Fibroblast of skin of abdomen (primary cell): ENCODE measurements around the gene TBXA2R.
"Not testable (repeated sequence)": the region's sequence is repeated elsewhere in the genome, so short reads cannot be mapped to it uniquely, and the experiment has no call there.

Experiments
- DNase-seq: peaks from one replicate; pipeline ENCODE4 v3.0.0-alpha.2; 2013

The TBXA2R gene

GRCh38 chr19:3576696-3577443 is 29.8 kb downstream of the TBXA2R start:
- DNase-seq = peak; percentile 71

DNA sequence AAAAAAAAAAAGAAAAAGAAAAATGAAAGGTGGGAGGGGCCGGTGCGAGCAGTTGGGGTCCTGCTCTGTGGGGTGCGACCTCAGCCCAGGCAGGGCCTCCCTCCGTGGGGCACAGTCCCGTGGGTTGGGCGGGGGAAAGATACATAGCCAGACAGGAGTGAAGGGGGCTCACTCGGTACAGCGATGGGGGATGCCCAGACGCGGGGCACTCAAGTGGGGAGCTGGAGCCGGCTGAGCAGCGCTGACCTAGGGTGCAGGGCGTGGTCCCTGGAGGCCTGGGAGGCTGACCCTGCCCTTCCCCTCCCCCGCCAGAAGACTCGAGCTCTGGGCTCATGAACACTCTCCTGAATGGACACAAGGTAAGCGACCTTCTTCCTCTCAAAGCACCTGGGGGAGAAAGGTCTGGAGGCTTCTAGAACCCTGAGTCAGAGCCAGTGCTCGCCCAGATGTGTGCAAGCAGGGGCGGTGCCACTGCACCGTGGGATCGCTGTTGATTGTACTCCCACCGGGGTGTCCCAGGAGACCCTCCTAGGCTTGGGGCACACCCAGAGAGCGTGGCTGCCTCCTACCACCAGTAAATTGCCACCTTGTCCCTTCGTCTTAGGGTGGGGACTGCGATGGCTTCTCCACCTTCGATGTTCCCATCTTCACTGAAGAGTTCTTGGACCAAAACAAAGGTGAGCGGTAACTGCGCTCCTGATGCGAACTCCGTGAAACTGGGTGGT is 30.6 kb downstream of the TBXA2R start:
- no peak for DNase-seq

DNA sequence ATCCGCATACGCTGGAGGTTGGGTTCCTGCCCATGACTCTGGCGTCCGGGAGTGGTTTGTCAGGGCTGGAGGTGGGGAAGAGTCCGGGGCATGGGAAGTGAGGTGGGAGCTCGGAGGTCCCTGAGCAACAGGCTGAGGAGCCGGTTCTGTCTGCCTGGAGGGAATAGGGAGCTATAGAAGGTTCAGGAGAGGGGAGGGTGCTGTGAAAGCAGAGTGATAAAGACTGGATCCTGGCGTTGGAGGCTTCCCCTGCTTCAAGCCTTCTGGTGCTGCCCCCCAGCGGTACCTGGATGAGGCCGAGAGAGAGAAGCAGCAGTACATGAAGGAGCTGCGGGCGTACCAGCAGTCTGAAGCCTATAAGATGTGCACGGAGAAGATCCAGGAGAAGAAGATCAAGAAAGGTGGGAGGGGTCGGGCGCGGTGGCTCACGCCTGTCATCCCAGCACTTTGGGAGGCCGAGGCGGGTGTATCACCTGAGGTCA is 31.4 kb downstream of the TBXA2R start:
- no peak for DNase-seq

DNA sequence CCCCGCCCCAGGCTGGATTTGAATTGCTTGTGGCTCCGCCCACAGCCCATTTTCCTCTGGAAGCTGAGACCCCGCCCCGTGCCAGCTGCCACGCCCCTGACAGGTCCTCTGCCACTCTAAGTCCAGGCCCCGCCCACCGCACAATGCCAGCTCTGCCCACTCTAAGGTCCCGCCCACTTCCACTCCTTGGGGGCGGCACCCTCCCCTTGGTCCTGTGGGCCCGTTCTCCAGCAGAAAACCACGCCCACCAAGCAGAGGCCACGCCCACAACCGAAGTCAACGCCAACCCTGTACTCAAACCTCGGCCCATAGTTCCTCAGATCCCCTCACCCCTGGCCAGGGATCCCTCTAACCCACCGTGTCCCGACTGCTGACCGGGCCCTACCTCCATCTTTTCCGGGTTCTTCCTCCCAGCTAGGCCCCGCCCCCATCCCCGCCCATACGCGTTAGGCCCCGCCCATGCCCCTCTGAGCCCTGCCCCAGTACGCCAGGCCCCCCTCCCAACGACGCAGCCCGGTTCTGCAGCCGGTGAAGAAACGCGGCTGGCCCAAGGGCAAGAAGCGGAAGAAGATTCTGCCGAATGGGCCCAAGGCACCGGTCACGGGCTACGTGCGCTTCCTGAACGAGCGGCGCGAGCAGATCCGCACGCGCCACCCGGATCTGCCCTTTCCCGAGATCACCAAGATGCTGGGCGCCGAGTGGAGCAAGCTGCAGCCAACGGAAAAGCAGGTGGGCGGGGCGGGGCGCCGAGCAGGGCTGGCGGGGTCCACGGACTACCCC is 32.6 kb downstream of the TBXA2R start:
- DNase-seq = peak; percentile 89

DNA sequence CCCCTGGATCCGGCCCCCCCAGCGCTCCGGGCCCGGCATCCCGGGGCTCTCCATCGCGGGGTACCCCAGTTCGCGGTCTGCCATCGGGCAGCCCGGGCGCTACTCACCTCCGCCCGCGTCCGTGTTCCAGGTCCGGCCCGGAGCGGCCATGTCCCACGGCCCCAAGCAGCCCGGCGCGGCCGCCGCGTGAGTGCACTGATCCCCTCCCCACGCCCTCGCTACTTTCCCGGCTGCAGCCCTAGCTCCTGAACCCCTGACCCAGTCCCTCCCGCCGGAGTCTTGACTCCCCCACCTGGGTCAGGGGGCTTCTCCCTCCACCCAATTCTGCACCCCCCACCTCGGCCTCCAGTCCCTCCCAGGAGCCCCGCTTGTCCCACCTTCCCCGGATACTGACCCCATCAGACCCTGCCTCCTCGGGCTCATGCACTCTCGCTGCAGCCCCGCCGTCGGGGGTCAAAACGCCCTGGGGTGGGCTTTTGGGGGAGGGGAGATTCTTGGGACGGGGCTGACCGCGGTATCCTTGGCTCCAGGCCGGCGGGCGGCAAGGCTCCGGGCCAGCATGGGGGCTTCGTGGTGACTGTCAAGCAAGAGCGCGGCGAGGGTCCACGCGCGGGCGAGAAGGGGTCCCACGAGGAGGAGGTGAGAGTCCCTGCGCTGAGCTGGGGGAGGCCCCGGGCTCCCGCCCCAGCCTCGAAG is 33.4 kb downstream of the TBXA2R start:
- DNase-seq = no peak

- DNase-seq = no peak
Measured at GRCh38 chr19:3572855-3573161, 33.9 kb downstream of the TBXA2R start, which contains the start of gene HMG20B. Gene HMG20B (plus strand): TSS chr19:3572944. CDS start chr19:3573310, 366 bp downstream.

DNA sequence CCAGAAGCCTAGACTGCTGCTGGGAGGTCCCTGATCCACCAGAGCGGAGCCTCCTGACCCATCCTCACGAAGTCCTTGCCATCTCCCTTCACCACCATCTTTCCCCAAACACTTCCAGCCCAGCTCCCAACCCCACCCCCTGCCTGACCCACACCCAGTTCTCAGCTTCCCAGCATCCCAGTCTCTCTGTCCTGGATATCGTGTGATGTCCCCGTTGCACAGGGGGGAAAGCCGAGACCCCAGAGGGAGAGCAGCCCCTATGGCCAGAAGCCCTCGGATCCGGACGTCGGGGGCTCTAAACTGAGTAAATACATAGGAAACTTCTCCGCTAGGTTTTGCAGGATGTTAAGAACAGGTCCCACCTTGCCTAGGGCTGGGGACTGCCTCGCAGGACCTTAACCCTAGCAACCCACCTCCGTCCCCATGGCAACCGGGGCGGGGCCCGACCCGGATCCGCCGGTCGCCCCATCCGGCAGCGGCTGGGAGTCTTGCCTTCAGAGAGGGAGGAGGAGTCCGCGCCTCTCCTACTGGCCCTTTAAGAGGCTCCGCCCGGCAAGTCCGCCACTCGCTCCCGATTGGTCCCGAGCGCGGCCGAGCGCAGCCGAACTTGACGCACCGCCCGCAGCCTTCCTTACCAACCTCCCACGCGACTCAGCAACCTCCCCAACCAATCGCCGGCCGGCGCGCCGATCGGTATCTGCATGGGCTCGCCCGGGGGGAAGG is 34.4 kb downstream of the TBXA2R start:
- peak; percentile 100 for DNase-seq

- no peak for DNase-seq
Measured at GRCh38 chr19:3570606-3571011, 36.1 kb downstream of the TBXA2R start.

- not testable (repeated sequence) for DNase-seq
Measured at GRCh38 chr19:3570042-3570441, 36.6 kb downstream of the TBXA2R start.

GRCh38 chr19:3565139-3565538 is 41.5 kb downstream of the TBXA2R start:
- no peak for DNase-seq

DNA sequence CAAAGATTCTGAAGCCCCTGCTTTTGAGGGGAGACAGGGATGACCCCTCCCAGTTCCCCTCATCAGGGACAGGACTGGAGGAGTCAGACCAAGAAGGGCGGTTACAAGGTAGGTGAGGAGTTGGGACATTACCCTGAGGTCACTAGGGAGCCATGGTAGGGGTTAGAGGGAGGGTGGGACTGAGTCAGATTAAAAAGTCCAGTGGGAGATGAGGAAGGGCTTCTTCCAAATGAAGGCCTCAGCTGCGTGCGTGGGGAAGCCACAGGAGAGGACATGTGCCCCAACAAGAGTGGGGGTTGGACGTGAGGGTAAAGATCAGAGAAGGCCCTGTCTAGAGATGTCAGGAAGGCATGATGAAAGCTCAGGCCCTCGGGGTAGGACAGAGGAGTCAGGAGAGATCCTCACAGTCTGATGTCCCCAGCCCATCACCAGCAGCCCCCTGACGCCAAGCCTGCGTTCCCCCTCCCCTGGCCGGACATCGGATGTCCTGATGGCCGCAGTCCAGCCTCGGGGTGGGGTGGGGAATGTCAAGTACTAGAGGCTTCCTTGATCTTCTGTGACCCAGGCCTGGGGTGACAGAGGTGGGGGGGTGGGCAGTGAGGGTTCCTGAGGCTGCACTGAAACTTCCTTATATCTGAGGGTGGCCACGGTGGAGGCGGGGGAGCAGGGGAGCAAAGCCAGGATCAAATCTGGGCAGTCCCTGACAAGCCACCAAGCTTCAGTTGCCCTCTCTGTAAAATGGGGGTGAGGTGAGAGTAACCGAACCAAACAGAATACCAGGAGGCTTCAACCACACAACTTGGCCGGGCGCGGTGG is 42.8 kb downstream of the TBXA2R start:
- DNase-seq = no peak

GRCh38 chr19:3557461-3558248 is 49.0 kb downstream of the TBXA2R start, which contains the start of gene MFSD12:
Gene MFSD12 (minus strand): TSS chr19:3557586. CDS start chr19:3557403, 183 bp downstream.
- DNase-seq = peak; percentile 91

GRCh38 chr19:3556978-3557460 is 49.7 kb downstream of the TBXA2R start:
- no peak for DNase-seq

GRCh38 chr19:3556423-3556977 is 50.2 kb downstream of the TBXA2R start:
- no peak for DNase-seq

DNA sequence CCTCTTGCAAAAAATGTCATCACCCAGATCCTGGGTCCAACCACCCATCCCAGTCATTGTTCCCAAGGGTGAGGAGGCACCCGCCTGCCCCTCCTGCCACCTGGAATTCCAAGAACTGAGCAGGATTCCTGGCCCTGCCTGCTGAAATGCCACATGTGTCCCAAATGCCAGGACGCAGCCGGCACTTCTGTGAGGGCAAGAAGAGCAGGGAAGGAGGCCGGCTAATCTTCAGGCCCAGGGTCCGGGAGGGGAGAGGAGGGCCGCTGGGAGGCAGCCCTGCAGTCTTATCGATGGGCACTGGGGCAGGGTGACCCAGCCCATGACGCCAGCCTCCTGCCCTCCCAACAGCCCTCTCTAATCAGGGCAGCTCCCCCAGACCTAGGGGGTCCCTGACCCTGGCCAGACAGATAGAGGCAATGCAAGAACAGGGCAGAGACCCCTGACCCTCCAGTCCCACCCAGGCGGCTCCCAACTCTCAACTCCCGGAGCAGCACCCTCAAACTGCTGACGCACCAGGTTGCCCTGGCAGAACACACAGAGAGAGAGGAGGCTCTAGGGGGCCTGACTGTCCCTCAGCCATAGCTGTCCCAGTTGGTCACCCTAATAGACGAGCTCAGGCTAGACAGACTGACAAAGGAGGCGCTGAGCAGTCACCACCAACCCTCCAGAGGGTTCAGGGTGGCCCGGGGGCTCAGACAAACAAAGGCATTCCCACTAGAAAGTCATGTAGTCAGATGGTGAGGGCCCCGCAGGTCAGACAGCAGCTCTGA is 50.8 kb downstream of the TBXA2R start:
- DNase-seq = no peak

DNA sequence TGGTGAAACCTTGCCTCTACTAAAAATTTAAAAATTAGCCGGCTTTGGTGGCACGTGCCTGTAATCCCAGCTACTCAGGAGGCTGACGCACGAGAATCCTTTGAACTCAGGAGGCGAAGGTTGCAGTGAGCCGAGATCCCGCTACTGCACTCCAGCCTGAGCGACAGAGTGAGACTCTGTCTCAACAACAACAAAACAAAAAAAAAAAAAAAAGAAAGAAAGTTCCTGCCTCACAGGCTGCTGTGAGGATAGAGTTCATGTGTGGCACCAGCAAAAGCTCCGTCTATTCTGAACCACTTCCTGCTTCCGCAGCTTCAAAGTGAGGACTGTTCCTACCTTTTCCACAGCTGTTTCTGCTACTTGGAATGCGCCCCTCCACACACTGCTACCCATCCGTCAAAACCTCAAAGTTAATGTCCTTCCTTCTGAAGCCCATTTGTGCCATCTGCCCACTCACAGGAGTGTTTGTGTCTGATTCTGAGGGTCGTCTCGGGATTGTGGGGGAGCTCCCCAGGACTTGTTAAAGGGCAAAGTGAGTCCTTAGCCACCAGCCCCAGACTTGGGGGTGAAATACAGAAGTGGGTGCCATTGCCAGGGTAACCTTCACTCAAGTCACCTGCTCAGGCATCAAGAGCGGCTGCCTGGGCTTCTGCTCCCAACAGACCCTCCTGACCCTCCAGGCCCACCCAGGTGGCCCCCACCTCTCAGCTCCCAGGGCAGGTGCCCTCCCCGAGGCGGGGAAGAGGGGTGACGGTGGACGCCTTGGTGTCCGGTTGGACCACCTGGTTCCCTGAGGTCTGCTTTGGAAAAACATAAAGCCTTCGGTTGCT is 52.2 kb downstream of the TBXA2R start:
- DNase-seq = no peak

DNA sequence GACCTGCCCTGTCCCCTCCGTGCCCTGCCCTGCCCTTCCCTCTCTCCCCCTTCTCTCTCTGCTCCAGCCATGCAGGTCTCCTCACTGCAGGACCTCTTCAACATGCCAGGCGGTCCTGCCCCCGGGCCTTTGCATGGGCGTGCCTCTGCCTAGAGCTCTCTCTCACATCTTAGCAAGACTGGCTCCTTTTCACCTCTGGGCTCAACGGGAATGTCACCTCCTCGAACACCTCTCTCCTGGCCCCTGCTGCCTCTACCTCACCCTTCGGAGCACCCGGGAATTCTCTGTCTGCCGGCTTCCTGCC is 54.9 kb downstream of the TBXA2R start:
- no peak for DNase-seq
